Activated T-helper 1 cell treated with anti-CD3 and anti-CD28 coated beads, Interleukin-12 subunit alpha, Interleukin-12 subunit beta, Interleukin-2, Interleukin-4 antibody, amounts not matched to agents 30 ng/mL and 10 ng/mL and 1 ng/mL, durations not matched to agents 14 hours and 24 hours and 36 hours (primary cell): ENCODE data around the gene NXPH1. TPM values are rescaled to one million over a fixed set of nuclear protein-coding genes. Genes with fewer than 3 reads are reported as not detected.
A peak's percentile ranks its signal among the peaks of the same experiment; 100 is the strongest.
"Not testable (repeated sequence)": the region's sequence is repeated elsewhere in the genome, so short reads cannot be mapped to it uniquely, and the experiment has no call there.

Experiments used
- DNase-seq: peaks from one replicate; pipeline ENCODE4 v3.0.0; 2021; ENCODE audit warnings: low spot score
- H3K27ac Mint-ChIP-seq: one replicate; pipeline ENCODE4 v1.8.0; 2021; ENCODE audit warnings: mild to moderate bottlenecking, mixed read lengths
- H3K27me3 Mint-ChIP-seq: one replicate; pipeline ENCODE4 v1.8.0; 2022; ENCODE audit warnings: mild to moderate bottlenecking, moderate library complexity, mixed read lengths; ENCODE audit not compliant: insufficient read depth
- H3K36me3 Mint-ChIP-seq: one replicate; pipeline ENCODE4 v1.8.0; 2021; ENCODE audit warnings: low read depth, mixed read lengths
- H3K4me1 Mint-ChIP-seq: one replicate; pipeline ENCODE4 v1.8.0; 2021; ENCODE audit warnings: low read depth, mixed read lengths
- H3K4me3 Mint-ChIP-seq: one replicate; pipeline ENCODE4 v1.8.0; 2021; ENCODE audit warnings: mild to moderate bottlenecking, moderate library complexity, mixed read lengths
- H3K9me3 Mint-ChIP-seq: one replicate; pipeline ENCODE4 v1.8.0; 2021; ENCODE audit warnings: mixed read lengths
- intact Hi-C: fragments of 100-400 bp; cut with micrococcal nuclease; formaldehyde crosslinking; loops from one replicate; pipeline ENCODE4 v1.15.1; 2024
- total RNA-seq: library from RNA; stranded (reverse); gene quantifications from 2 replicates; pipeline ENCODE4 v1.2.3, GENCODE V29; 2022

NXPH1 gene
- total RNA-seq, 1 donor from 2014 or later, result not detected

- Mint-ChIP-seq H3K27ac (no peak overlapping the region), H3K36me3 (no peaks in the 10 kb centered on the region), H3K4me3 (no peak overlapping the region), H3K27me3 (no peaks in the 10 kb centered on the region), H3K9me3 (no peaks in the 10 kb centered on the region), H3K4me1 (no peaks in the 10 kb centered on the region)
- intact Hi-C loops, result no loop called here
- no peak for DNase-seq
These were observed 204.7 kb downstream of the NXPH1 start for GRCh38 chr7:8638076-8638475.

DNA sequence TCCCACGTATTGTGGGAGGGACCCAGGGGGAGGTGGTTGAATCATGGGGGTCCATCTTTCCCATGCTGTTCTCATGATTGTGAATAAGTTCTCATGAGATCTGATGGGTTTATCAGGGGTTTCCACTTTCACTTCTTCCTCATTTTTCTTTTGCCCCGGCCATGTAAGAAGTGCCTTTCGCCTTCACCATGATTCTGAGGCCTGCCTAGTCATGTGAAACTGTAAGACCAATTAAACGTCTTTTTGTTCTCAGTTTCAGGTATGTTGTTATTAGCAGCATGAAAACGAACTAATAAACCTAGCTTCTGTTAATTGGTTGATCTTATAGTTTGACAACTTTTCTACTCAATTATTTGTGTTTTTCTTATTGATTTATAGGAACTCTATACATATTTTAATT lies 206.3 kb downstream of the NXPH1 start:
- Mint-ChIP-seq H3K27me3 (no peaks in the 10 kb centered on the region), H3K27ac (no peak overlapping the region)
- no peak for DNase-seq

GRCh38 chr7:8640671-8641070 lies 207.3 kb downstream of the NXPH1 start:
- no peak overlapping the region for H3K27ac Mint-ChIP-seq
- H3K36me3 Mint-ChIP-seq, result no peaks in the 10 kb centered on the region

More for the DNA sequence above, 206.3 kb downstream of the NXPH1 start:
- Mint-ChIP-seq H3K4me3 (no peak overlapping the region), H3K9me3 (no peaks in the 10 kb centered on the region), H3K4me1 (no peaks in the 10 kb centered on the region), H3K36me3 (no peaks in the 10 kb centered on the region)
- intact Hi-C loops, result no loop called here

GRCh38 chr7:8668627-8669500 lies 235.5 kb downstream of the NXPH1 start:
- Mint-ChIP-seq H3K27me3 (no peaks in the 10 kb centered on the region), H3K9me3 (no peaks in the 10 kb centered on the region), H3K4me1 (no peaks in the 10 kb centered on the region), H3K4me3 (no peak overlapping the region), H3K36me3 (no peaks in the 10 kb centered on the region), H3K27ac (no peak overlapping the region)
- DNase-seq, result no peak
- intact Hi-C loops, result no loop called here

More at GRCh38 chr7:8640671-8641070, 207.3 kb downstream of the NXPH1 start:
- no peaks in the 10 kb centered on the region for H3K9me3 Mint-ChIP-seq
- DNase-seq, result no peak
- no peaks in the 10 kb centered on the region for H3K4me1 Mint-ChIP-seq
- intact Hi-C loops, result no loop called here
- H3K27me3 Mint-ChIP-seq, result no peaks in the 10 kb centered on the region
- H3K4me3 Mint-ChIP-seq, result no peak overlapping the region

DNA sequence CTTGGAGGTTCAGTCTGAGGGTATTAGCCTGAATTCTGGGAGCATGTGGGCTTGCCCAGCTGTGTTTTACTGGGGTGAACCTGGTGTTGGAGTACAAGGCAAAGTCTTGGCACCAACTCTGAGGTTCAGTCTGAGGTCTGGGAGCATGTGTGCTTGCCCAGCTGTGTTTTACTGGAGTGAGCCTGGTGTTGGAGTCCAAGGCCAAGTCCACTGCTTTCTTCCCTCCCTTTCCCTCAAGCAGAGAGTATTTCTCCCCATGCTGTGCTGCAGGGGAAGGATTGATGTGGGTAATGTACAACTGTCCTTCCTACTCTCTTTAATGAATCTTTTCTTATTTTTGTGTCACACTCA lies 236.1 kb downstream of the NXPH1 start:
- H3K36me3 Mint-ChIP-seq, result no peaks in the 10 kb centered on the region
- no peak overlapping the region for H3K27ac Mint-ChIP-seq
- no peak overlapping the region for H3K4me3 Mint-ChIP-seq
- no peak for DNase-seq
- intact Hi-C loops, result no loop called here
- no peaks in the 10 kb centered on the region for H3K9me3 Mint-ChIP-seq
- H3K4me1 Mint-ChIP-seq, result no peaks in the 10 kb centered on the region
- H3K27me3 Mint-ChIP-seq, result no peaks in the 10 kb centered on the region

GRCh38 chr7:8684426-8684825 lies 251.0 kb downstream of the NXPH1 start:
- DNase-seq, result no peak
- H3K36me3 Mint-ChIP-seq, result no peaks in the 10 kb centered on the region
- intact Hi-C loops, result no loop called here
- no peak overlapping the region for H3K4me3 Mint-ChIP-seq
- H3K27me3 Mint-ChIP-seq, result no peaks in the 10 kb centered on the region
- H3K9me3 Mint-ChIP-seq, result no peaks in the 10 kb centered on the region
- no peaks in the 10 kb centered on the region for H3K4me1 Mint-ChIP-seq
- no peak overlapping the region for H3K27ac Mint-ChIP-seq

- Mint-ChIP-seq H3K4me3 (no peak overlapping the region), H3K27ac (no peak overlapping the region), H3K27me3 (no peaks in the 10 kb centered on the region), H3K9me3 (no peaks in the 10 kb centered on the region), H3K36me3 (no peaks in the 10 kb centered on the region), H3K4me1 (no peaks in the 10 kb centered on the region)
- no peak for DNase-seq
- intact Hi-C loops, result no loop called here
These were observed 266.6 kb downstream of the NXPH1 start for GRCh38 chr7:8699875-8700624.

- Mint-ChIP-seq H3K27ac (no peak overlapping the region), H3K27me3 (no peaks in the 10 kb centered on the region), H3K4me3 (no peak overlapping the region), H3K4me1 (no peaks in the 10 kb centered on the region), H3K36me3 (no peaks in the 10 kb centered on the region), H3K9me3 (no peaks in the 10 kb centered on the region)
- no peak for DNase-seq
- intact Hi-C loops, result no loop called here
These were observed 269.4 kb downstream of the NXPH1 start for GRCh38 chr7:8702807-8703206.

GRCh38 chr7:8710124-8710523 lies 276.7 kb downstream of the NXPH1 start:
- Mint-ChIP-seq H3K9me3 (peaks cover 4% of the 10 kb centered on the region), H3K36me3 (no peaks in the 10 kb centered on the region), H3K4me3 (no peak overlapping the region), H3K4me1 (no peaks in the 10 kb centered on the region), H3K27me3 (no peaks in the 10 kb centered on the region), H3K27ac (no peak overlapping the region)
- no peak for DNase-seq
- intact Hi-C loops, result no loop called here

- Mint-ChIP-seq H3K9me3 (peaks cover 4% of the 10 kb centered on the region), H3K27ac (no peak overlapping the region), H3K4me3 (no peak overlapping the region), H3K4me1 (no peaks in the 10 kb centered on the region), H3K27me3 (no peaks in the 10 kb centered on the region), H3K36me3 (no peaks in the 10 kb centered on the region)
- intact Hi-C loops, result no loop called here
- DNase-seq, result no peak
These were observed 281.4 kb downstream of the NXPH1 start for GRCh38 chr7:8714791-8715190.

DNA sequence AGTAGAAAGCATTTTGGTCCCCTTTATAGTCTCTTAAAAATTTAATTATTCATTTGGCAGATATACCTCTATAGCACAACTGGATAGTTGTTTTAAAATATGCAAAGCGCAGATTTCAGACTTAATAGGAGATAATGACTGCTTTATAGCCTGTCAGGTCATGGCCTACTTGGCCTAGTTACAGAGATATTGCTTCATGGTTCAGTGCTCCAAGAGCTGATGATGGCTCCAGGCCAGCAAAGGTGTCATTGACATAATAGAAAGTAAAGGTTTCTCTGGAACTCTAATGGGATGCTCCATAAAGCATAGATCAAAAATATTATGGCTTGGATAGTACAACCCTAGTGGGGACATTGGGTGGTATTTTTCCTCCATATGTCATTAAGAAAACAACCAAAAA lies 285.7 kb downstream of the NXPH1 start:
- H3K27ac Mint-ChIP-seq, result no peak overlapping the region

GRCh38 chr7:8724080-8724718 lies 290.8 kb downstream of the NXPH1 start:
- H3K4me1 Mint-ChIP-seq, result no peaks in the 10 kb centered on the region
- no peaks in the 10 kb centered on the region for H3K27me3 Mint-ChIP-seq
- no peak overlapping the region for H3K4me3 Mint-ChIP-seq
- no peaks in the 10 kb centered on the region for H3K9me3 Mint-ChIP-seq
- no peaks in the 10 kb centered on the region for H3K36me3 Mint-ChIP-seq
- DNase-seq, result peak; percentile 1
- H3K27ac Mint-ChIP-seq, result no peak overlapping the region
- intact Hi-C loops, result loop anchor here (1.0 kb wide), 1 partner anchor 306 kb away; no protein-coding TSS in a partner anchor

More for the DNA sequence above, 285.7 kb downstream of the NXPH1 start:
- DNase-seq, result no peak
- no peaks in the 10 kb centered on the region for H3K27me3 Mint-ChIP-seq
- H3K4me1 Mint-ChIP-seq, result no peaks in the 10 kb centered on the region
- intact Hi-C loops, result no loop called here
- no peak overlapping the region for H3K4me3 Mint-ChIP-seq
- no peaks in the 10 kb centered on the region for H3K9me3 Mint-ChIP-seq
- no peaks in the 10 kb centered on the region for H3K36me3 Mint-ChIP-seq

GRCh38 chr7:8731756-8732155 lies 298.3 kb downstream of the NXPH1 start:
- H3K27me3 Mint-ChIP-seq, H3K4me1 Mint-ChIP-seq, H3K27ac Mint-ChIP-seq, DNase-seq, H3K36me3 Mint-ChIP-seq, intact Hi-C loops, H3K4me3 Mint-ChIP-seq: not testable (repeated sequence)
- H3K9me3 Mint-ChIP-seq, result peaks cover 23% of the 10 kb centered on the region
